GM12864 (cell line): ENCODE measurements around the gene MYBPC3.
"Not testable (repeated sequence)": the region's sequence is repeated elsewhere in the genome, so short reads cannot be mapped to it uniquely, and the experiment has no call there.

Source experiments
- DNase-seq: peaks from one replicate; pipeline ENCODE4 v3.0.0-alpha.2; 2011; ENCODE audit warnings: low read depth
- H3K4me3 ChIP-seq: 2 replicates; pipeline ENCODE4 v1.5.1; 2011; ENCODE audit warnings: mild to moderate bottlenecking, low read depth, low read length, control low read depth
- CTCF ChIP-seq: IDR thresholded peaks from 2 replicates; pipeline ENCODE4 v1.5.1; 2011; ENCODE audit warnings: low read depth, mild to moderate bottlenecking, moderate library complexity, low read length, control low read depth, inconsistent platforms; ENCODE audit errors: missing control alignments

Gene MYBPC3

GRCh38 chr11:47327025-47327424 is 25.5 kb downstream of the MYBPC3 start:
- TF ChIP-seq CTCF, result no peak
- DNase-seq, result no peak
- no peak overlapping the region for H3K4me3 ChIP-seq

GRCh38 chr11:47326198-47326597 is 26.3 kb downstream of the MYBPC3 start:
- no peak for TF ChIP-seq CTCF
- no peak for DNase-seq
- no peak overlapping the region for H3K4me3 ChIP-seq

GRCh38 chr11:47325271-47326041 is 27.0 kb downstream of the MYBPC3 start:
- H3K4me3 ChIP-seq, result no peak overlapping the region
- no peak for DNase-seq
- TF ChIP-seq CTCF, result no peak

GRCh38 chr11:47324520-47324919 is 28.0 kb downstream of the MYBPC3 start:
- DNase-seq, result no peak
- no peak for TF ChIP-seq CTCF
- no peak overlapping the region for H3K4me3 ChIP-seq

- no peak overlapping the region for H3K4me3 ChIP-seq
- DNase-seq, result no peak
- no peak for TF ChIP-seq CTCF
Observed at GRCh38 chr11:47318166-47318565, 34.3 kb downstream of the MYBPC3 start.

GRCh38 chr11:47317064-47317828 is 35.3 kb downstream of the MYBPC3 start:
- no peak for TF ChIP-seq CTCF
- no peak overlapping the region for H3K4me3 ChIP-seq
- no peak for DNase-seq

- H3K4me3 ChIP-seq, DNase-seq: not testable (repeated sequence)
Observed at GRCh38 chr11:47316501-47316900, 36.0 kb downstream of the MYBPC3 start.
